Peyer's patch (tissue), 4 donors: Measurements from ENCODE around the gene PTPRJ. TPM values are rescaled to one million over a fixed set of nuclear protein-coding genes. Genes with fewer than 3 reads are reported as not detected.
"Not testable (repeated sequence)": the region's sequence is repeated elsewhere in the genome, so short reads cannot be mapped to it uniquely, and the experiment has no call there.

ENCODE experiments used
- DNase-seq, 3 donors: peaks; one replicate each; pipeline ENCODE4 v3.0.0-alpha.2; 2017 to 2019
- H3K27ac ChIP-seq, 4 donors: fragments of 200-600 bp; sonication (generic); one replicate each; pipeline ENCODE4 v1.5.1; 2016 to 2019
- H3K27me3 ChIP-seq, 2 donors: fragments of 200-600 bp; sonication (generic); one replicate each; pipeline ENCODE4 v1.5.1; 2019
- H3K36me3 ChIP-seq, 3 donors: fragments of 200-600 bp; sonication (generic); one replicate each; pipeline ENCODE4 v1.5.1; 2016 to 2019
- H3K4me1 ChIP-seq, 4 donors: fragments of 200-600 bp; sonication (generic); one replicate each; pipeline ENCODE4 v1.5.1; 2016 to 2019
- H3K4me3 ChIP-seq, 4 donors: fragments of 200-600 bp; sonication (generic); 1 replicate in 3 of 4; 2 replicates in 1 of 4; pipeline ENCODE4 v1.5.1; 2016 to 2019; ENCODE audit warnings: mild to moderate bottlenecking in 1 of 4
- H3K9me3 ChIP-seq, 4 donors: fragments of 200-600 bp; sonication (generic); one replicate each; pipeline ENCODE4 v1.5.1; 2016 to 2019; ENCODE audit warnings: mild to moderate bottlenecking in 1 of 4
- POLR2A ChIP-seq, 2 donors: fragments of 450-650 bp; IDR thresholded peaks; one replicate each; pipeline ENCODE4 v1.5.1; 2017; ENCODE audit warnings: antibody characterized with exemption in 2 of 2, mild to moderate bottlenecking in 2 of 2, moderate library complexity in 2 of 2
- total RNA-seq, 4 donors: library from RNA; depleted of rRNA; stranded (reverse); fragments of >200 nt; gene quantifications; one replicate each; pipeline ENCODE4 v1.1.0, GENCODE V29; 2016
- TF ChIP-seq, protein P1 (sequence below), 6 experiments: fragments of 450-650 bp in 4 of 6; fragments of 200-600 bp in 2 of 6; sonication (generic) in 1 of 6; IDR thresholded peaks; one replicate each; pipeline ENCODE4 v1.5.1; 2017 to 2019; ENCODE audit warnings: antibody characterized with exemption in 6 of 6, mild to moderate bottlenecking in 3 of 6, moderate library complexity in 1 of 6

The PTPRJ gene
- total RNA-seq, 4 donors from 2014 or later = 28.1 to 50.1 (median 37.5) TPM

DNA sequence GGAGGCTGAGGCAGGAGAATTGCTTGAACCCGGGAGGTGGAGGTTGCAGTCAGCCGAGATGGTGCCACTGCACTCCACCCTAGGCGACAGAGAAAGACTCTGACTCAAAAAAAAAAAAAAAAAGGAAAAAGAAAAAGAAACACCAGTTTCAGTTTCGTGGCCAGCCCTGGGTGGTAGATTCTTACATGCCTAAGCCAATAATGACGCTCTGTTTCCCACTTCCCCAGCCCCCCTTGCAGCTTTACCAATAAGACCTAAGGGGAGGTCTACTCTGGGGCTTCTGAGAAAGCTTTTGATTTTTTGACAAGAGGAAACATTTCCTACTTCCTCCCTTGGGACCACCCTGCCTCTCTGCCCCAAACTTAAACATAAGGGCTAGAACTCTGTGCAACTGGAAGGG lies 30.0 kb upstream of the PTPRJ start:
- Histone ChIP-seq H3K27ac (peak overlapping the region in 1 of 4 donors; percentile 63), H3K9me3 (no peaks in the 10 kb centered on the region), H3K36me3 (no peaks in the 10 kb centered on the region), H3K4me1 (no peaks in the 10 kb centered on the region), H3K27me3 (no peaks in the 10 kb centered on the region), H3K4me3 (no peak overlapping the region)
- no peak for TF ChIP-seq POLR2A (IDR thresholded peaks at IDR 0.05)
- TF ChIP-seq, protein P1, sequence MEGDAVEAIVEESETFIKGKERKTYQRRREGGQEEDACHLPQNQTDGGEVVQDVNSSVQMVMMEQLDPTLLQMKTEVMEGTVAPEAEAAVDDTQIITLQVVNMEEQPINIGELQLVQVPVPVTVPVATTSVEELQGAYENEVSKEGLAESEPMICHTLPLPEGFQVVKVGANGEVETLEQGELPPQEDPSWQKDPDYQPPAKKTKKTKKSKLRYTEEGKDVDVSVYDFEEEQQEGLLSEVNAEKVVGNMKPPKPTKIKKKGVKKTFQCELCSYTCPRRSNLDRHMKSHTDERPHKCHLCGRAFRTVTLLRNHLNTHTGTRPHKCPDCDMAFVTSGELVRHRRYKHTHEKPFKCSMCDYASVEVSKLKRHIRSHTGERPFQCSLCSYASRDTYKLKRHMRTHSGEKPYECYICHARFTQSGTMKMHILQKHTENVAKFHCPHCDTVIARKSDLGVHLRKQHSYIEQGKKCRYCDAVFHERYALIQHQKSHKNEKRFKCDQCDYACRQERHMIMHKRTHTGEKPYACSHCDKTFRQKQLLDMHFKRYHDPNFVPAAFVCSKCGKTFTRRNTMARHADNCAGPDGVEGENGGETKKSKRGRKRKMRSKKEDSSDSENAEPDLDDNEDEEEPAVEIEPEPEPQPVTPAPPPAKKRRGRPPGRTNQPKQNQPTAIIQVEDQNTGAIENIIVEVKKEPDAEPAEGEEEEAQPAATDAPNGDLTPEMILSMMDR (IDR thresholded peaks at IDR 0.05) = no peak
- DNase-seq = peak in 2 of 3 donors; percentile 81 to 86

DNA sequence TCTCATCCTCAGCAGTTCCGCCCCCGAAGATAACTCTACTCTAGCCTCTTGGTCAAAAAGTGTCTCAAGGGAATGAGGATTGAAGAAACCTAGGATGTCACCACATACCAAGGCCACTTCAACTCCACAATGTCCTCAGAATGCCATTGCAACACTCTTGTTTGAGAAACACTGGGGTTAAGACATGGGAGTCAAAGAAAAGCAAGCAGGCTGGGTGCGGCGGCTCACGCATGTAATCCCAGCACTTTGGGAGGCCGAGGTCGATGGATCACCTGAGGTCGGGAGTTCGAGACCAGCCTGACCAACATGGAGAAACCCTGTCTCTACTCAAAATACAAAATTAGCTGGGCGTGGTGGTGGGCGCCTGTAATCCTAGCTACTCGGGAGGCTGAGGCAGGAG lies 28.9 kb upstream of the PTPRJ start:
- H3K27ac ChIP-seq = peak overlapping the region in 1 of 4 donors; percentile 25
- not testable (repeated sequence) for H3K9me3 ChIP-seq, H3K4me3 ChIP-seq, H3K27me3 ChIP-seq, DNase-seq, H3K36me3 ChIP-seq, H3K4me1 ChIP-seq

DNA sequence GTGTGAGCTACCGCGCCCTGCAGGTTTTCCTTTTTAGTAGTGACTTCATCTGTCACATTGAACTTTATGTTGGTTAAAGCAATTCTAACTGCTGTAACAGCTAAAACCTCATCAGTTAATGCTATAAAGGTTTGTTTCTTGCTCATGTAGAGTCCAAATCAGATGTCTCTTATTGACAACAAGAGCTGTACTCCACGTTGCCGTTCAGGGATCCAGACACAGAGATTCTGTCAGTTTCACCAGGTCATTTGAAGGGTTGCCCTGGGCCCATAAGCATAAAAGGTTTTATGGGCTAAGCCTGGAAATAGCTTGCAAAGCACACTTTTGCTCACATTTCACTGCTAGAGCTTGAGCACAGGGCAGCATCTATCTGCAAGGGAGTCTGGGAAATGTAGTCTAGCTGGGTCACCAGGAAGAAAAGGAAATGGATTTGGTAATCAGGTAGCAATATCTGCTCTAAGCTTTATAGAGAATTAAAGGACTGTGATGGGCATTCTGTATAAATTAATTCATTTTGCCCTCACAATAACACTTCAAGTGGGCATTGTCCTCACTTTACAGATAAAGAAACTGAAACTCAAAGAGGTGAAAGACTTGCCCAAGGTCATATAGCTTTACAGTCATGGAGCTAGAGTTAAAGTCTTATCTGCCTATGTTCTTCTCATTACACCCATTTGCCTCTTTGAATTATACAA lies 25.2 kb upstream of the PTPRJ start:
- Histone ChIP-seq H3K27me3 (no peaks in the 10 kb centered on the region), H3K4me1 (no peaks in the 10 kb centered on the region), H3K27ac (no peak overlapping the region), H3K9me3 (no peaks in the 10 kb centered on the region), H3K4me3 (no peak overlapping the region), H3K36me3 (no peaks in the 10 kb centered on the region)
- TF ChIP-seq POLR2A (IDR thresholded peaks at IDR 0.05) = no peak
- TF ChIP-seq, protein P1 (IDR thresholded peaks at IDR 0.05) = no peak
- DNase-seq = no peak

DNA sequence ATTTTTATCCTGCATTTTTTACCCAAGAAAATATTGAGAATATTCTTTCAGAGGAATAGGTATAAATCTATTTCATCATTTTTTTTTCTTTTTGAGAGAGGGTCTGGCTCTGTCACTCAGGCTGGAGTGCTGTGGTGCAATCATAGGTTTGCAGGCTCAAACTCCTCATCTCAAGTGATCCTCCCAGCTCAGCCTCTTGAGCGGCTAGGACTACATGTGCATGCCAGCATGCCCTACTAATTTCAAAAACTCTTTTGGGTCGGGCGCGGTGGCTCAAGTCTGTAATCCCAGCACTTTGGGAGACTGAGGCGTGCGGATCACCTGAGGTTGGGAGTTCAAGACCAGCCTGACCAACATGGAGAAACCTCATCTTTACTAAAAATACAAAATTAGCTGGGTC lies 20.3 kb upstream of the PTPRJ start:
- TF ChIP-seq POLR2A (IDR thresholded peaks at IDR 0.05) = no peak
- TF ChIP-seq, protein P1 (IDR thresholded peaks at IDR 0.05) = no peak
- no peak for DNase-seq
- H3K36me3 ChIP-seq = no peaks in the 10 kb centered on the region
- H3K27me3 ChIP-seq = no peaks in the 10 kb centered on the region
- H3K9me3 ChIP-seq = no peaks in the 10 kb centered on the region
- no peak overlapping the region for H3K4me3 ChIP-seq
- no peaks in the 10 kb centered on the region for H3K4me1 ChIP-seq
- H3K27ac ChIP-seq = no peak overlapping the region

DNA sequence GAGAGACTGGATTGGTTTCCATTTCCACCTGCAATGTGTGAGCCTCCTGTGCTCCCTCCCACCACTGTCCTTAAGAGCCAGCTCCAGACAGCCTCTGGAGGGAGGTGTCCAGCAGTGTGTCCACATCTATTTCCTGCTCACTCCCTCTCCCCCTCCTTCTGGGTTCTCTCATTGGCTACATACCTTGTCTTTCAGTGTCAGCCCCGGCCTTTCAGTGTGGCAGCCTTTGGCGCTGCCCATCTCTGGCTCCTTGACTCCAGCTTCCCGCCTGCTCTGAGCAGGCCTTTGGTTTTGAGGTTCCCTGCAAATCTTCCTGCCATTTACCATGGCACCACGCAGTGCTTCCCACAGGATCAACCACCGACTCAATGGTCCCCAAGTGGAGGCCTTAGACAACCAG lies 19.0 kb upstream of the PTPRJ start:
- H3K4me1 ChIP-seq = no peaks in the 10 kb centered on the region
- no peak for DNase-seq
- no peaks in the 10 kb centered on the region for H3K27me3 ChIP-seq
- no peak for TF ChIP-seq POLR2A (IDR thresholded peaks at IDR 0.05)
- TF ChIP-seq, protein P1 (IDR thresholded peaks at IDR 0.05) = no peak
- H3K4me3 ChIP-seq = no peak overlapping the region
- no peaks in the 10 kb centered on the region for H3K36me3 ChIP-seq
- H3K9me3 ChIP-seq = no peaks in the 10 kb centered on the region
- no peak overlapping the region for H3K27ac ChIP-seq

DNA sequence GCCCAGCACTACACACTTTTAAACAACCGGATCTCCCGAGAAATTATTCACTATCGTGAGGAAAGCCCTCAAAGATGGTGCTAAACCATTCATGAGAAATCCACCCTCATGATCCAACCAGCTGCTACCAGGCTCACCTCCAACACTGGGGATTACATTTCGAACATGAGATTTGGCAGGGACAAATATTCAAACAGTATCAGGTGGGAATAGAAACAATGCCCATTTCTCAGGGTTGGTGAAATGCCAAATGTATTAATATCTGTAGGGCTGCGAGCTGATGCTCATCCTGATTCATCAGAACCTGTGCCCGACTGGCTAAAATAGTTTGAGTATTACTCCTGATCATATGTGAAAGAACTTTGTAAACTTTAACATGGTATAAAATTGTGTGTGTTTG lies 15.8 kb upstream of the PTPRJ start:
- no peaks in the 10 kb centered on the region for H3K27me3 ChIP-seq
- H3K27ac ChIP-seq = no peak overlapping the region
- no peak overlapping the region for H3K4me3 ChIP-seq
- no peak for DNase-seq
- H3K4me1 ChIP-seq = no peaks in the 10 kb centered on the region
- no peaks in the 10 kb centered on the region for H3K36me3 ChIP-seq
- TF ChIP-seq POLR2A (IDR thresholded peaks at IDR 0.05) = no peak
- TF ChIP-seq, protein P1 (IDR thresholded peaks at IDR 0.05) = no peak
- H3K9me3 ChIP-seq = no peaks in the 10 kb centered on the region
